ENCODE measurements around the gene PPFIBP2.
A peak's percentile ranks its signal among the peaks of the same experiment; 100 is the strongest.

The PPFIBP2 gene

GRCh38 chr11:7527029-7527428 lies 13.2 kb downstream of the PPFIBP2 start:
- DNase-seq (ENCODE audit: low read depth), result no peak

GRCh38 chr11:7528514-7529049 lies 14.8 kb downstream of the PPFIBP2 start:
- no peak for DNase-seq (ENCODE audit: low read depth)

GRCh38 chr11:7530013-7530640 lies 16.3 kb downstream of the PPFIBP2 start:
- no peak for DNase-seq (ENCODE audit: low read depth)

- DNase-seq (ENCODE audit: low read depth), result no peak
These were observed 17.2 kb downstream of the PPFIBP2 start for GRCh38 chr11:7531011-7531410.

- DNase-seq (ENCODE audit: low read depth), result no peak
These were observed 18.8 kb downstream of the PPFIBP2 start for GRCh38 chr11:7532405-7533145.

- no peak for DNase-seq (ENCODE audit: low read depth)
These were observed 19.6 kb downstream of the PPFIBP2 start for GRCh38 chr11:7533199-7534041.

- no peak for DNase-seq (ENCODE audit: low read depth)
These were observed 20.2 kb downstream of the PPFIBP2 start for GRCh38 chr11:7534042-7534378.

- DNase-seq (ENCODE audit: low read depth), result no peak
These were observed 22.3 kb downstream of the PPFIBP2 start for GRCh38 chr11:7536100-7536499.

- no peak for DNase-seq (ENCODE audit: low read depth)
These were observed 23.5 kb downstream of the PPFIBP2 start for GRCh38 chr11:7537265-7537664.

- DNase-seq (ENCODE audit: low read depth), result no peak
These were observed 24.2 kb downstream of the PPFIBP2 start for GRCh38 chr11:7538031-7538430.

- DNase-seq (ENCODE audit: low read depth), result no peak
These were observed 25.0 kb downstream of the PPFIBP2 start for GRCh38 chr11:7538466-7539454.

GRCh38 chr11:7540830-7541555 lies 27.2 kb downstream of the PPFIBP2 start:
- DNase-seq (ENCODE audit: low read depth), result no peak

- no peak for DNase-seq (ENCODE audit: low read depth)
These were observed 29.5 kb downstream of the PPFIBP2 start for GRCh38 chr11:7543302-7543701.

- DNase-seq (ENCODE audit: low read depth), result no peak
These were observed 30.2 kb downstream of the PPFIBP2 start for GRCh38 chr11:7544021-7544420.

GRCh38 chr11:7545611-7546010 lies 31.8 kb downstream of the PPFIBP2 start:
- DNase-seq (ENCODE audit: low read depth), result no peak

GRCh38 chr11:7546324-7546791 lies 32.6 kb downstream of the PPFIBP2 start:
- no peak for DNase-seq (ENCODE audit: low read depth)

- DNase-seq (ENCODE audit: low read depth), result no peak
These were observed 33.9 kb downstream of the PPFIBP2 start for GRCh38 chr11:7547687-7548086.

GRCh38 chr11:7548659-7549274 lies 35.0 kb downstream of the PPFIBP2 start:
- no peak for DNase-seq (ENCODE audit: low read depth)

- DNase-seq (ENCODE audit: low read depth), result no peak
These were observed 35.9 kb downstream of the PPFIBP2 start for GRCh38 chr11:7549681-7550080.

- peak; percentile 8 for DNase-seq (ENCODE audit: low read depth)
These were observed 37.8 kb downstream of the PPFIBP2 start for GRCh38 chr11:7551571-7551970.

All from non-pigmented ciliary epithelial cell (primary cell).